MCF 10A (cell line): Measurements from ENCODE around the gene ATP23. TPM values are rescaled to one million over a fixed set of nuclear protein-coding genes. Genes with fewer than 3 reads are reported as not detected.
A peak's percentile ranks its signal among the peaks of the same experiment; 100 is the strongest.

Experiments used
- BruUV-seq: library from RNA; stranded (reverse); fragments of 400-500 nt; replicated peaks from 2 replicates; lab custom pipeline; 2021; lab: Mats Ljungman, UMichigan
- CTCF ChIA-PET: fragments of 300-600 bp; sonication (Branson Sonifier 250); formaldehyde crosslinking; extraction: SDS; loops from one replicate; lab custom pipeline; 2021; ENCODE audit warnings: antibody characterized with exemption, inconsistent platforms; lab: Yijun Ruan, JAX
- POLR2A ChIA-PET: fragments of 300-600, 350-650 bp; sonication (Branson Sonifier 250); formaldehyde crosslinking; extraction: SDS; loops from one replicate; lab custom pipeline; 2020; ENCODE audit warnings: antibody characterized with exemption, inconsistent platforms; lab: Yijun Ruan, JAX
- DNase-seq: peaks from one replicate; pipeline ENCODE4 v3.0.0-alpha.2; 2018; ENCODE audit not compliant: unreplicated experiment
- H3K27ac Mint-ChIP-seq: one replicate; pipeline ENCODE4 v1.8.0; 2022; ENCODE audit warnings: mild to moderate bottlenecking, low read depth, mixed read lengths; ENCODE audit not compliant: unreplicated experiment
- H3K27me3 Mint-ChIP-seq: one replicate; pipeline ENCODE4 v1.8.0; 2022; ENCODE audit warnings: mixed read lengths; ENCODE audit not compliant: insufficient read depth, unreplicated experiment
- H3K36me3 Mint-ChIP-seq: one replicate; pipeline ENCODE4 v1.8.0; 2022; ENCODE audit warnings: mild to moderate bottlenecking, moderate library complexity, mixed read lengths; ENCODE audit not compliant: insufficient read depth, unreplicated experiment
- H3K4me1 Mint-ChIP-seq: one replicate; pipeline ENCODE4 v1.8.0; 2022; ENCODE audit warnings: mixed read lengths; ENCODE audit not compliant: insufficient read depth, unreplicated experiment
- H3K4me3 Mint-ChIP-seq: one replicate; pipeline ENCODE4 v1.8.0; 2022; ENCODE audit warnings: mild to moderate bottlenecking, moderate library complexity, mixed read lengths; ENCODE audit not compliant: unreplicated experiment
- H3K9me3 Mint-ChIP-seq: one replicate; pipeline ENCODE4 v1.8.0; 2022; ENCODE audit warnings: mixed read lengths; ENCODE audit not compliant: unreplicated experiment
- CTCF ChIP-seq: fragments of 200-600 bp; IDR thresholded peaks from one replicate; pipeline ENCODE4 v1.8.0; 2022; ENCODE audit warnings: antibody characterized with exemption, mild to moderate bottlenecking; ENCODE audit not compliant: unreplicated experiment
- intact Hi-C: fragments of 100-400 bp; cut with micrococcal nuclease; formaldehyde crosslinking; loops from 2 replicates; pipeline ENCODE4 v1.14.1; 2022
- total RNA-seq: library from RNA; stranded (reverse); gene quantifications from 2 replicates; pipeline ENCODE4 v1.2.3, GENCODE V29; 2022

Gene ATP23
- total RNA-seq, 1 experiment from 2014 or later = 3.0 TPM

DNA sequence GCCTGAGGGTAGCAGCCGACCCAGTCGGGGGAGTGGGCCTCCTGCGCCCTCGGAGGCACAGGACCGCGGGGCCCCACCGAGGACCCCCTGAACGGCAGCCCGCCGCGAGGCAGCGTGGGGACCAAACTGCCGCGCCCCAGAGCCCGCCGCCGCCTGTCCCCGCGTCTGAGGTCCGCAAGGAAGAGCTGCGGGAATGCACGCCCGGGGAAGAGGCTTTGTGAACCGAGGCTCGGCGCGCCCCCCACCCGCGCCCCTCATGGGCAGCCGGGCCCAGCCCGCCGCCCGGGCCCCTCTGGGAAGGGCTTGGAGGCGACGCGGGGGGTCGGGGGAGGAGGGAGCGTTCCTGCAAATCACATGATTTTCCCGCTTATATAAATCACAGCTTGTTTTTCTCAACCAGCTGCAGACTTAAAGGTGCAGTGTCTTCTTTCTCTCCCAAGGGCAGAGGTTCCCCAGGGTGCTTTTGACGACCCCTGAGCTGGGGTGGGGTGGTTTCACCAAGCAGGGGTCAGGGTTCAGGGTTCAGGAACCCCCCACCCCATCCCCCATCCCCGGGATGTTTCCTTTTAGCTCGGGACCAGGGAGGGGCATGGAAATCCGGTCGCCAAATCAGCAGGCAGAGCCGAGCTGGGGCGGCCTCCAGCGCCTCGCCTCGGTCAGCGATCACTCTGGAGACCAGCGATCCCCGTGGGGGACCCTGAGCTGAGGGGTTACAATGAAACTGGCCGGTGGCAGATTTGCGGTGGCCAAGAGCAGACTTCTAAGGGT, 44.7 kb upstream of the ATP23 start:
- POLR2A ChIA-PET = interaction anchor here (0.6 to 8.7 kb wide), 17 partner anchors 8 to 130 kb away, joined by 3 to 167 read pairs (median 4); partner anchors contain the start of genes CTDSP2, EEF1AKMT3 and METTL1

DNA sequence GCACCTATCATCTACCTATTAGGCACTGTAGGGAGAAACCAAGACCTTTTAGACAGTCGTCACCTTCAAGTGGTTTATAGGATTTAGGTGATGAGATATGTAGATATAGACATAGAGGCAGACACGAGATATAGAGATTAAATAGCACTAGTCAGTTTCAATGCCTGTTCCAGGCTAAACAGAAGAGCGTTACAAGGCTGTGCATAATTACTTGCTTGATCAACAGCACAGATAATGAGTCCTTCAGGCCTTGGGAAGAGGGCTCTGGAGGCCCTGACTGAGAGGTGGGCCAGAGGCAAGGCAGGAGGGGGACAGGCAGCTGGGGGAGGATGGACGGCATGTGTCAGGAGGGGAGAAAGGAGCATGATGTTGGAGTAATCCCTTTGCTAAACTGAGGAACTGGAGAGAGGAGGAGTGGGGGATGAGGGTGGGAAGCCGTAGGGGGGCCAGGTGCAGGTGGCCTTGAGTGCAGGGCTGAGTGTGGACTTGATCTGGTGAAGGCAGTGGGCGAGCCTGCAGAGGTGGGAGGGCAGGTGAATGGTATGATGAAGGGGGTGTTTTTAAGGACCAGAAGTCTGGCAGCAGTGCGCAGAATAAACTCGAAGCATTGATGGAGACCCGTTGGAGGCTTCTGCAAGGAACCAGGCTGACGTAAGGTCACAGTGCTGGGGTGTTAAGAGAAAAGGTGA, 43.9 kb upstream of the ATP23 start:
- no peak for DNase-seq
- no TSS peak for BruUV-seq
- no peaks in the 10 kb centered on the region for H3K27me3 Mint-ChIP-seq
- POLR2A ChIA-PET = interaction anchor here (0.6 to 8.7 kb wide), 13 partner anchors 9 to 131 kb away, joined by 3 to 167 read pairs (median 4); partner anchors contain the start of genes CTDSP2, EEF1AKMT3 and METTL1
- H3K4me3 Mint-ChIP-seq = peak overlapping the region; percentile 76
- peaks cover 48% of the 10 kb centered on the region for H3K4me1 Mint-ChIP-seq
- intact Hi-C loops = no loop called here
- CTCF ChIA-PET = interaction anchor here (0.5 to 8.0 kb wide), 10 partner anchors 7 to 115 kb away, joined by 3 to 89 read pairs (median 9); partner anchors contain the start of genes CTDSP2 and TSFM
- H3K27ac Mint-ChIP-seq = peak overlapping the region; percentile 79
- peaks cover 6% of the 10 kb centered on the region for H3K36me3 Mint-ChIP-seq
- no peak for TF ChIP-seq CTCF
- no peaks in the 10 kb centered on the region for H3K9me3 Mint-ChIP-seq

More for the DNA sequence above, 44.7 kb upstream of the ATP23 start:
- no peak overlapping the region for H3K27ac Mint-ChIP-seq
- intact Hi-C loops = no loop called here
- TF ChIP-seq CTCF = no peak
- peak overlapping the region; percentile 76 for H3K4me3 Mint-ChIP-seq
- peaks cover 54% of the 10 kb centered on the region for H3K4me1 Mint-ChIP-seq
- DNase-seq = peak; percentile 49
- no TSS peak for BruUV-seq
- H3K36me3 Mint-ChIP-seq = peaks cover 4% of the 10 kb centered on the region
- H3K27me3 Mint-ChIP-seq = no peaks in the 10 kb centered on the region
- H3K9me3 Mint-ChIP-seq = no peaks in the 10 kb centered on the region
- CTCF ChIA-PET = interaction anchor here (0.6 to 8.0 kb wide), 14 partner anchors 7 to 722 kb away, joined by 3 to 89 read pairs (median 8); partner anchors contain the start of genes CTDSP2 and TSFM

DNA sequence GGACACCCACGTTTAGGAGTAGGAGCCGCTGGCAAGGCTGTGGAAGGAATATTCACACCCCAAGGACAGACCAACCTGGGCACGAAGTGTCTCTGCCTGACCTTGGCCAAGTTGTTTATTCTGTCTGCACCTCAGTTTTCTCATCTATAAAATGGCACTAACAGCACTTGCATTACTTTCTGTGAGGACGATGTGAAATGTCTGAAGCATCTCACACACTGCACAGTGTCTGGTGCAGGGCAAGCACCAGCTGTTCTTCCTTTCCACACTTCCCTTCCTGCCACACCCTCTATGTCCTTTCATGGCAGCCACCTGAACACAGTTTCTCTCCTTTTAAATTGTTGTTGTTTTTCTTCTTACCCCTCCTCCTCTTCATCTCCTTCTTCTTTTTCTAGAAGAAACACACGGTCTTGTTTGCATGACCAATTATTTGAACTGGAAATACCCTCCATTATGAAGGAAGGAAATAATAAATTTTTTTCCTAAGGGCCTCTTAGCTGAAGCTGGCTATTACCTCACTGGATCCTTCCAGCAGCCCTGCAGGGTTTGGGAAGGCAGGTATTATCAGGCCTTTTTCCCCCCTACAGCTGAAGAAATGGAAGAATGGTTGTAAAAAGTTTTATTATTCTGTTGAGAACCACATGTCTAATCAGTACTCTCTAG, 42.9 kb upstream of the ATP23 start:
- Mint-ChIP-seq H3K36me3 (peaks cover 6% of the 10 kb centered on the region), H3K4me1 (peaks cover 48% of the 10 kb centered on the region), H3K4me3 (peak overlapping the region; percentile 31), H3K9me3 (no peaks in the 10 kb centered on the region), H3K27ac (peak overlapping the region; percentile 2), H3K27me3 (no peaks in the 10 kb centered on the region)
- TF ChIP-seq CTCF = no peak
- ChIA-PET CTCF (interaction anchor here (0.8 to 8.0 kb wide), 9 partner anchors 9 to 116 kb away, joined by 3 to 89 read pairs (median 4); partner anchors contain the start of genes CTDSP2 and TSFM), POLR2A (interaction anchor here (0.6 to 8.7 kb wide), 10 partner anchors 10 to 787 kb away, joined by 3 to 167 read pairs (median 4); partner anchors contain the start of genes CTDSP2 and STAT6)
- no TSS peak for BruUV-seq
- DNase-seq = peak; percentile 43
- intact Hi-C loops = no loop called here
